Skeletal muscle tissue (tissue), 4 donors: ENCODE measurements around the gene STAG3. TPM values are rescaled to one million over a fixed set of nuclear protein-coding genes. Genes with fewer than 3 reads are reported as not detected.
A peak's percentile ranks its signal among the peaks of the same experiment; 100 is the strongest.

Source experiments
- H3K27ac ChIP-seq: one replicate; pipeline ENCODE4 v1.7.0; 2013; ENCODE audit warnings: mild to moderate bottlenecking, low read depth, low read length, inconsistent platforms
- H3K27me3 ChIP-seq, 3 donors: one replicate each; pipeline ENCODE4 v1.7.0; 2013; ENCODE audit warnings: low read length in 3 of 3; ENCODE audit not compliant: control insufficient read depth in 3 of 3, insufficient read depth in 3 of 3
- H3K36me3 ChIP-seq, 3 donors: one replicate each; pipeline ENCODE4 v1.7.0; 2013; ENCODE audit warnings: low read length in 3 of 3; ENCODE audit not compliant: control insufficient read depth in 3 of 3, insufficient read depth in 3 of 3
- H3K4me1 ChIP-seq, 3 donors: one replicate each; pipeline ENCODE4 v1.7.0; 2013; ENCODE audit warnings: low read length in 3 of 3, mild to moderate bottlenecking in 3 of 3; ENCODE audit not compliant: control insufficient read depth in 3 of 3, insufficient read depth in 3 of 3
- H3K4me3 ChIP-seq, 3 donors: one replicate each; pipeline ENCODE4 v1.7.0; 2013; ENCODE audit warnings: low read length in 3 of 3
- H3K9ac ChIP-seq, 3 donors: one replicate each; pipeline ENCODE4 v1.7.0; 2013; ENCODE audit warnings: low read length in 3 of 3, mild to moderate bottlenecking in 3 of 3, moderate library complexity in 2 of 3, low read depth in 1 of 3
- H3K9me3 ChIP-seq, 3 donors: one replicate each; pipeline ENCODE4 v1.7.0; 2013; ENCODE audit warnings: low read length in 3 of 3; ENCODE audit not compliant: control insufficient read depth in 3 of 3
- total RNA-seq: library from RNA; depleted of rRNA; stranded (reverse); fragments of >200 nt; gene quantifications from one replicate; pipeline ENCODE4 v1.2.3, GENCODE V29; 2014
- donor health status: Osteomylitis.

Gene STAG3
- total RNA-seq, 1 donor from 2014 or later, result 0.52 TPM

DNA sequence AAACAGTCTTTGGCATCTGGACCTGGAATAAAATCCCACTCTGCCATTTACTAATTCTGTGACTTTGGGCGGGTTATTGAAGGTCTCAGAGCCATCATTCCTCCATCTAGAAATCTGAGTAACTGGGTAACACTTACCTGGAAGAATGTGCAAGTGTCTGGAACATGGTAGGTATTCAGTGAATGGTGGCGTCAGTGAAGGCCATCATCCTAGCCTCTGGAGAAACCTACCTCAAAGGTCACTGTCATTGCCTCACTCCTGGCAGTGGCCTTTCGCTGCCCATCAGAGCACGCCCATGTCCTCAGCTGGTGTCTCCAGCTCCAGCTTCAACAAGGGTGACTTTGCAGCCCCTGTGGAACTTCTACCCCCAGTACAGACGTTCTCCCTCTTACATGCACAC, 13.8 kb upstream of the STAG3 start:
- Histone ChIP-seq H3K9ac (no peak overlapping the region), H3K36me3 (no peaks in the 10 kb centered on the region), H3K27me3 (peaks cover 11 to 28% (median 22%) of the 10 kb centered on the region in 3 donors), H3K4me1 (peaks cover 16 to 23% (median 18%) of the 10 kb centered on the region in 3 donors), H3K9me3 (no peaks in the 10 kb centered on the region), H3K27ac (no peak overlapping the region), H3K4me3 (no peak overlapping the region)

DNA sequence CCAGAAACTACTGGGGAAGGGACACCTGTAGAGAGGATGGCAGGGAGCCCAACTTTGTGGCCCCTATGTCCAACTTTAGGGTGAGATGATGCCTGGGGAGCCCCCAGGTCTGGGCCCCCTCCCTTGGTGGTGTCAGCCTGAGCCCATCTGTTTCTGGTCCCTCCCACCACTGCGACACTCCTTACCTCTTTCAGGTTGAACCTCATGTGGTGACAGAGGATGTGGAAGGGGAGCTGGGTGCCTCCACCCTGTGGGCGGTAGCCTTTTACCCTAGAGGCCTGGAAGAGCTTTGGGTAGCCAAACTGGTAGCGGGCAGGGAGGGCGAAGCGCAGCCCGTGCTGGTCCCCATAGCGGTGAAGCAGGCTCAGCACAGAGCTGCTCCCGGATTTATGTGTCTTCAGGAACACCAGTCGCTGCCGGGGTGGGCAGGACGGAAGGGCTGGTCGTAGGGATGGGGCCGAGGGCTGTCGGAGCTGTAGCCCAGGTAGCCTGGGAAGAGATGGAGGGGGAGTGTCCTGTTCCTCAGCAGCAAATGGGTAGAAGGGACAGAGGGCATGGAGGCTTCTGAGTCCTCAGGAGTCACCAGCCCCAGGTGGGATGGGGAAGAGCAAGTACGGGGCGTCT, 11.3 kb upstream of the STAG3 start:
- no peak overlapping the region for H3K4me3 ChIP-seq
- peaks cover 14 to 21% (median 16%) of the 10 kb centered on the region in 3 donors for H3K4me1 ChIP-seq
- no peaks in the 10 kb centered on the region for H3K36me3 ChIP-seq
- peaks cover 18 to 36% (median 33%) of the 10 kb centered on the region in 3 donors for H3K27me3 ChIP-seq
- H3K27ac ChIP-seq, result no peak overlapping the region
- no peaks in the 10 kb centered on the region for H3K9me3 ChIP-seq
- no peak overlapping the region for H3K9ac ChIP-seq

DNA sequence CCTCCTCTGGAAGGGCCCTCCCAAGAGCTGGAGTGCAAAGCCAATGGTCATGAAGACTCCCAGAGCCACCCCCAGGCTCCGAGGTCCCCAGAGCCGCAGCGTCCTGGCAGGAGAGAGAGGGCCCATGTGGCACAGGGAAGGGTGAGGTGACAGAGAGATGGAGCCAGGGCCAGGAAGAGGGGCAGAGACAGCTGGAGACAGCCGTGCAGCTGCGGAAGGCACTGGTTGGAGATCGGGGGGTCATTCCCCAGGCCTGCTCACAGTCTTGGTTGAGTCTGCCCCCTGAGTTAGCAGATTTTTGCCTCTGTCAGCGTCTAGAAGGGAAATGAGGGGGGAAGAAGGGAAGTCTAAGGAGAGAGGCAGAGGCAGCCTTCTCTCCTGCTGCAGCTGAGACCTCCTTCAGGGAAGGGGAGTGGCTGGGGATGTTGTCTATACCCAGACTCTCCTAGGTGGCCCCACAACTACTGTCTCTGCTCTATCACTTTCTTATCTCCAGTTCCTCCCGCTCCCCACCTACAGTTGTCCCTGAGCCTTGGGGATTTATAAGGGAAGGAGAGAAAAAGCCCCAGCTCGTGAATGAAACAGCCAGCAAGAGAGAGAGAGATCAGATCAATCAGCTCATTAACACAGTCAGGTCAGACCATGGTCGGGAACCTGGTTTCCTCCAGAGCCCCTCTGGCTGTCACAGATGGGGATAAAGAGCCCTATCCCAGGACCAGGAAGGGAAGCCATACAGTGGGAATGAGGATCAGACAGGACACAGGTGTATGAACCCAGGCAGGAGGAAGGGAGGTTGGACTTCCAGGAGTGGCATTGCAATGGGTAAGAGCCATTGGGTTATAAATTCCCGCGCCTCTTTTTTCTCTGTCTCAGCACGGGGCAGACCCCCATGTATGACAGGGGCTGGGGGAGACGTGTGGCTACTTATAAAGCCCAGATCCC, 10.5 kb upstream of the STAG3 start:
- Histone ChIP-seq H3K27me3 (peaks cover 23 to 40% (median 37%) of the 10 kb centered on the region in 3 donors), H3K9ac (peak overlapping the region; percentile 22 to 27 (median 25)), H3K4me1 (peaks cover 14 to 21% (median 16%) of the 10 kb centered on the region in 3 donors), H3K36me3 (no peaks in the 10 kb centered on the region), H3K4me3 (peak overlapping the region; percentile 29 to 72 (median 60)), H3K9me3 (no peaks in the 10 kb centered on the region), H3K27ac (no peak overlapping the region)

DNA sequence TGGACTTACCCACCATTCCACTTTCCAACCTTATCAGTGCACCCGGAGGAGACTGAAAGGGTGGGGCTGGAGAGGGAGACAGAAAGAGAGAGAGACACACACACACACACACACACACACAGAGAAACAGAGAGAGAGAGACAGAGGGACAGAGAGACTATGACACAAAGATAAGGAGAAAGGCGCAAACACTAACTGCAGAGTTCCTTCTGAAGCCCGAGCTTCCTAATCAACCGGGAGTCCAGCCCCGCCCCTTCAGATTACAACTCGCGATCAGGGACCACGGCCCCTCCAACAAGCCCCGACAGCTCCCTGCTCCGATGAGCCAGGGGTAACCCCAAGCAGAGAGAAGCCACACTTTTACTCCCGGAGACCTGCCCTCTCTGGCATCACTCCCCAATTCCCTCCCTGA, 9.8 kb upstream of the STAG3 start:
- H3K4me3 ChIP-seq, result peak overlapping the region; percentile 60 to 72 (median 72)
- H3K36me3 ChIP-seq, result no peaks in the 10 kb centered on the region
- H3K9me3 ChIP-seq, result no peaks in the 10 kb centered on the region
- H3K27ac ChIP-seq, result peak overlapping the region; percentile 44
- H3K27me3 ChIP-seq, result peaks cover 23 to 40% (median 37%) of the 10 kb centered on the region in 3 donors
- H3K4me1 ChIP-seq, result peaks cover 14 to 21% (median 16%) of the 10 kb centered on the region in 3 donors
- H3K9ac ChIP-seq, result peak overlapping the region; percentile 55 to 77 (median 69)

DNA sequence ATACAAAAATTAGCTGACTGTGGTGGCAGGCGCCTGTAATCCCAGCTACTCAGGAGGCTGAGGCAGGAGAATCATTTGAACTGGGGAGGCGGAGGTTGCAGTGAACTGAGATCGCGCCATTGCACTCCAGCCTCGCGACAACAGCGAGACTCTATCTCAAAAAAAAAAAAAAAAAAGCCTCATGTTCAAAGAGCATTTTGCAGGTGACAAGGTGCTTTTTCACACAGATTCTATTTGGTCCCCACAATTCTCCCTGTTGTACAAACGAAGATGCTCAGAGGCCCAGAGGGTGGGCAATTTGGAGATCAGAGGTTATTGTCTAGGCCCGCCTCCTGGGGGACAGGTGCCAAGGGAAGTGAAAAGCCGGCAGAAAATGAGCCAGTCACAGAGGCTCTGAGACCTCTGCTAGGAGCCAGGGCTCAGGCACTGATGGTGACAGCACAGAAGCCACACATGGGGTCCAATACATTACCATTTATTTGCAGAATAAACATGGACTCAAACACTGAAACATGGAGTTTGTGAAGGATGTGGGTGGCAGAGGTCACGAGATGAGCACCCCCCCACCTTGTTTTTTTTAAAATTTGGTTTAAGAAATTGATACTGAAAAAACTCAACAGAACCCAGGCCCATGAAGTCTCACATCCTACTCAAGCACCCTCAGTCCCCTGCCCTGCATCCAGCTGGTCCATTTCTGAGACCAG, 8.4 kb upstream of the STAG3 start:
- no peaks in the 10 kb centered on the region for H3K9me3 ChIP-seq
- H3K4me1 ChIP-seq, result peaks cover 14 to 21% (median 16%) of the 10 kb centered on the region in 3 donors
- H3K36me3 ChIP-seq, result no peaks in the 10 kb centered on the region
- H3K4me3 ChIP-seq, result no peak overlapping the region
- H3K27me3 ChIP-seq, result peaks cover 23 to 44% (median 40%) of the 10 kb centered on the region in 3 donors
- no peak overlapping the region for H3K27ac ChIP-seq
- no peak overlapping the region for H3K9ac ChIP-seq

DNA sequence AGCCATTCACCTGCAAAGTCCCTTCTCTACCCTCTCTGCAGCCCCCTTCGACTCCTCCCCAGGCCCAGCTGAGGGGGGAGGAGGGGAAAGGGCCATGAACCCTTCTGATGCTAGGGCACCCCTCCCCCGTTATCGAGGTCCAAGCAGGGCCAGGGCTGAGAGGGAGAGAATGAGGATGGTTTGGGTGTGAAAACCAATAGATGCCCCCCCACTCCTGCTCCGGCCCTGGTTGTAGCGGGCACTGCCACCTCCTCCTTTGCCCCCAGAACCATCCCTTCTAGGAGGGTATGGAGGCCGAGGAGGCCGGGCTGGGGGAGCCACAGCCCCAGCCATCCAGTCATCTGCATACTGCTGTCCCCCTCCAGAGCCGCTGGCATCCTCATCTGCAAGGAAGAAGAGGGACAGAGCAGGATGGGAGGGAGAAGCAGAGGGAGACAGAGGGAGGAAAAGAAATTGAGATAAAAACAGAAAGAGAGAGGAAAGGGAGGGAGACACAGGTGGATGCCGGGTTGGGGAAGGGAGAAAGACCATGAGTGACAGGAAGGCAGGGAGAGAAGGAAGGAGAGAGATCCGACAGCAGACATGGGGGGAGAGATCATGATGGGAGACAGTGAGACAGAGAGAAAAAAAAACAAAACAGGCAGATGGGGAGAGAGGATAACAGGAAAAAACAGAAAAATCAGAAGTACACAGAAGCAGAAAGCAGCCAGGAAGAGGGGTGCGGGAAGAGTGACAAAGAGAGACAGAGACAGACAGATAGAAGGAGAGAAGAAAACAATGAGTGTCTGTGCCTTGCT, 7.4 kb upstream of the STAG3 start:
- no peak overlapping the region for H3K4me3 ChIP-seq
- H3K36me3 ChIP-seq, result no peaks in the 10 kb centered on the region
- peaks cover 23 to 49% (median 40%) of the 10 kb centered on the region in 3 donors for H3K27me3 ChIP-seq
- H3K4me1 ChIP-seq, result peaks cover 14 to 21% (median 16%) of the 10 kb centered on the region in 3 donors
- no peaks in the 10 kb centered on the region for H3K9me3 ChIP-seq
- H3K9ac ChIP-seq, result no peak overlapping the region
- H3K27ac ChIP-seq, result no peak overlapping the region

DNA sequence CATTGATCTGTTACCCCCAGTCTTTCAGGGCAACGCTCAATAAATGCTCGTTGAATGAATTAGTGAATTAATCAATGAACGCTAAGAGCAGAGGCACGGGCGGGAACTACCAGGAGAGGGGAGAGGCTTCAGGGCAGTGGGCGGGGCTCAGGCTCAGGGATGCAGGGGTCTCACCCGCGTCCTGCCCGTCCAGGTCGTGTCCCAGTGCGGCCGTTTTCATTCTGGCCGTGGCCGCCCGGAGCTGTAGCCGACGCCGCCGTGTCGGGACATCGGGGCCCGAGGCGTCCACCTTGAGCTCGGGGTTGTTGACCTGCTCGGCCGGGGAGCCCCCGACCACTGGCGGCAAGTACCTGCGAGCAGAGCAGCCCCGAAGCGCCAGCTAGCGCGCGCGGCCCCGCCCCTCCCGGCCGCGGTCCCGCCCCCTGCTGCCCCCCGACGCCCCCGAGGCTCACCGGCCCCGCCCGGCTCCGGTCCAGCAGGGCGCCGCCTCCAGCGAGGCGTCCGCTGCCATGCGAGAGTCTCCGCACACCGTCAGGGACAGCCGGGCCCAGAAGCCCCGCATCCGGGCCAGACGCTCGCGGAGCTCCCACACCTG, 6.5 kb upstream of the STAG3 start:
- Histone ChIP-seq H3K4me1 (peaks cover 14 to 21% (median 16%) of the 10 kb centered on the region in 3 donors), H3K9ac (no peak overlapping the region), H3K27me3 (peaks cover 23 to 47% (median 39%) of the 10 kb centered on the region in 3 donors), H3K36me3 (no peaks in the 10 kb centered on the region), H3K27ac (no peak overlapping the region), H3K9me3 (no peaks in the 10 kb centered on the region), H3K4me3 (peak overlapping the region in 1 of 3 donors; percentile 22)

DNA sequence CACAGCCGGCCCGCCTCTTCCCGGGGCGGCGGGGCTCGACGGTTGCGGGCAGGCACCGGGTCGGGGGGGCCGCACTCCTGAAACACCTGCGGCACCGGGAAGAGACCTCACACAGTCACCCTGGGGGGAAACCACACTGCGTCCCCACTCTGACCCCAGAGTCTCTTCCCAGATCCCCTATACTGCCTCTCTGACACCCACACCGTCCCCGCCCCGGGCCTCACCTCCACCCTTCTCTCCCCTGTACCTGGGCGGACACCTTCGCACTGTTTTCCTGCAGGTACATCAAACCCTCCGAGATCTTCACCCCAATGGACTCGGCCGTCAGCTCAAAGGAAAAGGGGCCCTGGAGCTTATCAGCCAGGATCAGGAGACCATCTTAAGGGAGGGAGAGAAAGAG, 5.9 kb upstream of the STAG3 start:
- no peak overlapping the region for H3K4me3 ChIP-seq
- no peaks in the 10 kb centered on the region for H3K9me3 ChIP-seq
- no peak overlapping the region for H3K9ac ChIP-seq
- H3K27ac ChIP-seq, result no peak overlapping the region
- no peaks in the 10 kb centered on the region for H3K36me3 ChIP-seq
- H3K4me1 ChIP-seq, result peaks cover 14 to 19% (median 16%) of the 10 kb centered on the region in 3 donors
- peaks cover 21 to 41% (median 32%) of the 10 kb centered on the region in 3 donors for H3K27me3 ChIP-seq
